PFSK-1 (cell line): ENCODE measurements around the gene EFCC1.

Experiments used
- FOXP2 ChIP-seq: optimal IDR thresholded peaks from 2 replicates; pipeline ENCODE3; 2011; ENCODE audit warnings: borderline replicate concordance, control low read depth, inconsistent platforms; ENCODE audit not compliant: insufficient read depth; ENCODE audit errors: extremely low read length, extremely low read depth
- POLR2AphosphoS5 ChIP-seq: IDR thresholded peaks from 2 replicates; pipeline ENCODE4 v1.6.1; 2012; ENCODE audit warnings: low read depth, mild to moderate bottlenecking, control low read depth, low read length, moderate library complexity
- SIN3A ChIP-seq: IDR thresholded peaks from 2 replicates; pipeline ENCODE4 v1.6.1; 2012; ENCODE audit warnings: mild to moderate bottlenecking, low read length, moderate library complexity, borderline replicate concordance; ENCODE audit not compliant: insufficient read depth
- TAF1 ChIP-seq: IDR thresholded peaks from 2 replicates; pipeline ENCODE4 v1.6.1; 2012; ENCODE audit warnings: low read length, control low read depth, borderline replicate concordance; ENCODE audit not compliant: insufficient read depth
- TF ChIP-seq, protein P1 (sequence below), 2 experiments: IDR thresholded peaks; 2 replicates each; pipeline versions ENCODE4 v1.6.1 to v1.8.0; 2011 to 2012; ENCODE audit warnings: low read depth in 2 of 2, low read length in 2 of 2, control low read depth in 1 of 2, inconsistent platforms in 1 of 2, mild to moderate bottlenecking in 1 of 2, moderate library complexity in 1 of 2; ENCODE audit not compliant: insufficient read depth in 1 of 2

EFCC1 gene

DNA sequence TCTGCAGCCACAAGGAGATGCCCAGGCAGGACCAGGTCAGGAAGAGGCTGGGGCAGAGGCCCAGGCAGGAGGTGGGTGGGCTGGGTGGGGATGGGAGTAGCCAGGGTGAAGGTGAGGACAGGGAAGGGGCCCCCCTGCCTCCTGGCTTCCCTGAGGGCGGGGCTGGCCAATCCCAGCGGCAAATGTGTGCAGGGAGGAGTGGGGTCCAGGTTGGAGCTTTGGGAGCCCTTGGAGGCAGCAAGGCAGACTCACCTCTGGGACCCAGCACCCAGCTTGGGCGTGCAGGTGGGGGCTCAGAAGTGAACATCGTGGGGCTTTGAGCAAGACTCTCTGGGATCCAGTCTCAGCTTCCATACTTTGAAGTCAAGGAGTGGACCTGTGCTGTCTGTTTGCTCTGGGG is 84.7 kb downstream of the EFCC1 start:
- TF ChIP-seq, protein P1, sequence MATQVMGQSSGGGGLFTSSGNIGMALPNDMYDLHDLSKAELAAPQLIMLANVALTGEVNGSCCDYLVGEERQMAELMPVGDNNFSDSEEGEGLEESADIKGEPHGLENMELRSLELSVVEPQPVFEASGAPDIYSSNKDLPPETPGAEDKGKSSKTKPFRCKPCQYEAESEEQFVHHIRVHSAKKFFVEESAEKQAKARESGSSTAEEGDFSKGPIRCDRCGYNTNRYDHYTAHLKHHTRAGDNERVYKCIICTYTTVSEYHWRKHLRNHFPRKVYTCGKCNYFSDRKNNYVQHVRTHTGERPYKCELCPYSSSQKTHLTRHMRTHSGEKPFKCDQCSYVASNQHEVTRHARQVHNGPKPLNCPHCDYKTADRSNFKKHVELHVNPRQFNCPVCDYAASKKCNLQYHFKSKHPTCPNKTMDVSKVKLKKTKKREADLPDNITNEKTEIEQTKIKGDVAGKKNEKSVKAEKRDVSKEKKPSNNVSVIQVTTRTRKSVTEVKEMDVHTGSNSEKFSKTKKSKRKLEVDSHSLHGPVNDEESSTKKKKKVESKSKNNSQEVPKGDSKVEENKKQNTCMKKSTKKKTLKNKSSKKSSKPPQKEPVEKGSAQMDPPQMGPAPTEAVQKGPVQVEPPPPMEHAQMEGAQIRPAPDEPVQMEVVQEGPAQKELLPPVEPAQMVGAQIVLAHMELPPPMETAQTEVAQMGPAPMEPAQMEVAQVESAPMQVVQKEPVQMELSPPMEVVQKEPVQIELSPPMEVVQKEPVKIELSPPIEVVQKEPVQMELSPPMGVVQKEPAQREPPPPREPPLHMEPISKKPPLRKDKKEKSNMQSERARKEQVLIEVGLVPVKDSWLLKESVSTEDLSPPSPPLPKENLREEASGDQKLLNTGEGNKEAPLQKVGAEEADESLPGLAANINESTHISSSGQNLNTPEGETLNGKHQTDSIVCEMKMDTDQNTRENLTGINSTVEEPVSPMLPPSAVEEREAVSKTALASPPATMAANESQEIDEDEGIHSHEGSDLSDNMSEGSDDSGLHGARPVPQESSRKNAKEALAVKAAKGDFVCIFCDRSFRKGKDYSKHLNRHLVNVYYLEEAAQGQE (IDR thresholded peaks at IDR 0.05; ENCODE audit: insufficient read depth in 1 of 2, low read depth in 2 of 2, low read length in 2 of 2), result no peak

DNA sequence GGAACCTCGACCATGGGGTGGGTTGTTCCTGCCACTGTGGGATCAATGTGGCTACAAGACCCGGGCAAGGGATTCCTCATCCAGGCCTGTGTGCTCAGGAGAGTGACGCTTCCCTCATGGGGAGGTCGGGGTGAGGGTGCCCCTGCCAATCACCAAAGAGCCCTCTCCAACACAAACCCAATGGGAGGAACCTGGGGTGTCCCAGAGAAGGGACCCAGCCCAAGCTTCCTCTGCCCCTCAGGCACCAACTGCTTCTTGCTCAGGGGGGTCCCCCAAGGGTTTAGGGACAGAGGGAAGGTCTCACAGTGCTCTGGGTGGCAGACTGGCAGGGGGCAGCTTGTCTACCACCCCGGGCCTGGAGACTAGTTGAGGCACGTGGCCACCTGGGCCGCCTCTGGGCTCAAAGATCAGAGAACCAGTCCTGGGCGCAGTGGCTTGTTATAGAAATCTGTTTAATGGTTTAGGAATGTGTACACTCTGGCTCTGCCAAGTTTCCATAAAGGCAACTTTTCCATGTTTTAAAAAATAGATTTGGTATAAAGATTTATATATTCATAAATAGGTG is 86.1 kb downstream of the EFCC1 start:
- TF ChIP-seq POLR2AphosphoS5 (no peak), SIN3A (no peak), TAF1 (no peak), FOXP2 (no peak)
- TF ChIP-seq, protein P1 (IDR thresholded peaks at IDR 0.05; ENCODE audit: insufficient read depth in 1 of 2, low read depth in 2 of 2, low read length in 2 of 2), result no peak
